IMR-90 (cell line): Measurements from ENCODE around the gene TMEM245.

Experiments
- BHLHE40 ChIP-seq: fragments of 150-350 bp; IDR thresholded peaks from 2 replicates; pipeline ENCODE4 v1.6.1; 2016; ENCODE audit warnings: mild to moderate bottlenecking, low read depth, low read length
- CTCF ChIP-seq: conservative IDR thresholded peaks from 2 replicates; pipeline ENCODE4 v1.5.1; 2012; ENCODE audit warnings: mild to moderate bottlenecking, low read depth, low read length, improper control_type of control experiment

DNA sequence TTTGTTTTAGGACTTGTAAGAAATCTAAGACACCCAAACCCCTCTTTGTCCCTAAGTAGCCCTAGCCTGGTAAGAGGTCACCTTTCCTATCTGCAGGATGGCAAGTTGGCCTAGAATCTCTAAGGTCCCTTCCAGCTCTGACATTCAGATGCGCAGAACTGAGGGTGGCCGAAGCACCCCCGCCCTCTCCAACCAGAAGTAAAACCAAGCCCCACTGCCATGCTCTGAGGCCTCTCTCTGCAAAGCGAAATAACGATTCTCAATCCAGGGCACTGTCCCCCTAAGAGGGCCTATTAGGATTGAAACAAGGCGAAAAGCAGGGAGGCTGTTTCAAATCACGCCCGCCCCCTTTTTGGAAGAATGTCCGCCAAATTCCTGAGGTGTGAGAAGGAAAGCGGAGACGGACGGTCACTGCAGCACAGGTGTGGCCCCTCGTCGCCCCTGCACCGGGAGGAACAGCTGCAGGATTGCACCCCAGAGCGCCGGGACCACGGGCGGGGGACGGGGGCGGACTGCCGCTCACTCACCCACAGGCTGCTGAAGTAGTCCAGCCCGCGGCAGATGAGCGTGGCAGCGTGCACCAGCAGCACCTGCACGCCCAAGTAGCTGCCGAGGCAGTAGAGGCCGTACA, 824 bp downstream of the TMEM245 start:
- no peak for TF ChIP-seq CTCF
- no peak for TF ChIP-seq BHLHE40
